ENCODE measurements around the gene TMEM150B. TPM values are rescaled to one million over a fixed set of nuclear protein-coding genes. Genes with fewer than 3 reads are reported as not detected.

The TMEM150B gene
- total and polyA plus RNA-seq, 2 donors (not counting 1 experiment from before 2014, with no cell fraction given): 1.4 TPM; not detected in 1

DNA sequence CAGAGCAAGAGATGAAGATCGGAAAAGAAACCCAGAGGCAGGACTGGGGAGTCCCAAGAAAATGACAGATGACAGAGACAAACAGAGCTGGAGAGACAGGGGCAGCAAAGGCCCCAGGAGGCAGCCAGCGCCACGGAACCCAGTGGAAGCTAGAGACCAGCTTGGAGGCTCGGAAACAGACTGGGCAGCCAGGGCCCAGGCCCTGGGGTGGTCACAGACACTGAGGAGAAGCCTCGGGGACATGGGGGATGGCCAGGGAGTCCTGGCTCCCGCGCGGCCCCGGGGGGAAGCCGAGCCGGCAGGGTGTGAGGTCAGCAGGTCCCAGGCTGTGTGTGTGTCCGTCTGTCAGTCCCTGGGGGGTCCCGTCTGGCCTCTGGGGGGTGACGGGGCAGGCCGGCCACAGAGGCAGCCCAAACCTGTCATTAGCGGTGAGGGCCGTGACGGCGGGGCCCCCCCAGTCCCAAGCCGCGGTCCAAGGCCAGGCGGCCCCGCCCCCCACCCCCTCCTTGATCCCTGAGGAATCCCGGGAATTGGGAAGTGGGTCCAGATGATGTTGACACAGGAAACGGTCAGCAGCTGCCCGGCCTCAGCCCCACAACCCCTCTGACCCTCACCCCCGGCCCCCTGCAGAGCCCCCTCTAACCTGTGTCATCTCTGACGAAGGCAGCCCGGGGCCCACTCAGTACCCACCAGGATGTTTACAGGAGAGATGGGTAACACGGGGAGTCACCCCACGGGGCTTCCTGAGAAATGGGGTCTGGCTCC is 49.0 kb upstream of the TMEM150B start:
- ChIA-PET CTCF (interaction anchor here (0.9 kb wide), 1 partner anchor 10 kb away, joined by 3 read pairs; no protein-coding TSS in a partner anchor), POLR2A (interaction anchor here (0.6 to 0.7 kb wide), 2 partner anchors 91 to 499 kb away, joined by 3 to 4 read pairs; partner anchors contain the start of gene BRSK1)
- Histone ChIP-seq H3K4me2 (replicated peaks; ENCODE audit: low read depth, low read length, poor library complexity, severe bottlenecking) (no peak overlapping the region), H3K36me3 (replicated peaks in 1 of 2; ENCODE audit: control extremely low read depth in 1 of 2, control insufficient read depth in 1 of 2, extremely low read depth in 1 of 2, insufficient read depth in 2 of 2, low read length in 1 of 2) (no peaks in the 10 kb centered on the region), H3K27ac (ENCODE audit: low read length in 2 of 2) (no peak overlapping the region), H3K4me3 (ENCODE audit: control extremely low read depth in 1 of 5, extremely low read depth in 1 of 5, insufficient read depth in 1 of 5, low read depth in 2 of 5, low read length in 4 of 5) (no peak overlapping the region), H4K20me1 (ENCODE audit: control insufficient read depth, insufficient read depth, low read length, poor library complexity, severe bottlenecking) (no peaks in the 10 kb centered on the region), H3K79me2 (ENCODE audit: control insufficient read depth, insufficient read depth, low read length) (no peaks in the 10 kb centered on the region), H3K9me3 (ENCODE audit: control extremely low read depth in 1 of 3, control insufficient read depth in 2 of 3, insufficient read depth in 1 of 3, low read length in 2 of 3) (peaks cover 0 to 16% (median 0%) of the 10 kb centered on the region in 3 donors), H3K4me1 (ENCODE audit: control insufficient read depth in 2 of 2, insufficient read depth in 2 of 2, low read length in 2 of 2) (peaks cover 9 to 10% of the 10 kb centered on the region in 2 donors), H3K27me3 (replicated peaks in 1 of 4; ENCODE audit: control extremely low read depth in 1 of 4, control insufficient read depth in 3 of 4, insufficient read depth in 4 of 4, low read length in 3 of 4) (peaks cover 0 to 65% (median 27%) of the 10 kb centered on the region in 4 experiments), H3K9ac (ENCODE audit: low read length) (no peak overlapping the region), H2AFZ (ENCODE audit: insufficient read depth, low read depth, low read length, poor library complexity, severe bottlenecking) (no peak overlapping the region)
- DNase-seq (no peak), ATAC-seq (ENCODE audit: low read depth) (no peak)
- H3K27me3 Mint-ChIP-seq: peaks cover 31% of the 10 kb centered on the region
- TF ChIP-seq, protein P1, sequence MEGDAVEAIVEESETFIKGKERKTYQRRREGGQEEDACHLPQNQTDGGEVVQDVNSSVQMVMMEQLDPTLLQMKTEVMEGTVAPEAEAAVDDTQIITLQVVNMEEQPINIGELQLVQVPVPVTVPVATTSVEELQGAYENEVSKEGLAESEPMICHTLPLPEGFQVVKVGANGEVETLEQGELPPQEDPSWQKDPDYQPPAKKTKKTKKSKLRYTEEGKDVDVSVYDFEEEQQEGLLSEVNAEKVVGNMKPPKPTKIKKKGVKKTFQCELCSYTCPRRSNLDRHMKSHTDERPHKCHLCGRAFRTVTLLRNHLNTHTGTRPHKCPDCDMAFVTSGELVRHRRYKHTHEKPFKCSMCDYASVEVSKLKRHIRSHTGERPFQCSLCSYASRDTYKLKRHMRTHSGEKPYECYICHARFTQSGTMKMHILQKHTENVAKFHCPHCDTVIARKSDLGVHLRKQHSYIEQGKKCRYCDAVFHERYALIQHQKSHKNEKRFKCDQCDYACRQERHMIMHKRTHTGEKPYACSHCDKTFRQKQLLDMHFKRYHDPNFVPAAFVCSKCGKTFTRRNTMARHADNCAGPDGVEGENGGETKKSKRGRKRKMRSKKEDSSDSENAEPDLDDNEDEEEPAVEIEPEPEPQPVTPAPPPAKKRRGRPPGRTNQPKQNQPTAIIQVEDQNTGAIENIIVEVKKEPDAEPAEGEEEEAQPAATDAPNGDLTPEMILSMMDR (IDR thresholded peaks at IDR 0.05): no peak
- no peak for TF ChIP-seq EZH2 (IDR thresholded peaks at IDR 0.05; ENCODE audit: borderline replicate concordance, insufficient read depth, low read depth, low read length, poor library complexity, severe bottlenecking)
- no peaks in the 10 kb centered on the region for H3K9me3 Mint-ChIP-seq (ENCODE audit: insufficient read depth)
- peaks cover 9% of the 10 kb centered on the region for H3K4me1 Mint-ChIP-seq
- intact Hi-C loops (cut with micrococcal nuclease): no loop called here
- H3K4me3 Mint-ChIP-seq: no peak overlapping the region
- WGBS (ENCODE audit: insufficient coverage): 38% methylated on average over 26 of the region's 31 CpGs
- no peak overlapping the region for H3K27ac Mint-ChIP-seq
